Putamen (tissue), 1 donor: ENCODE results near the gene ARHGAP18.

Experiments used
- DNase-seq: peaks from one replicate; pipeline ENCODE4 v3.0.0-alpha.2; 2016; ENCODE audit warnings: low spot score

Gene ARHGAP18

DNA sequence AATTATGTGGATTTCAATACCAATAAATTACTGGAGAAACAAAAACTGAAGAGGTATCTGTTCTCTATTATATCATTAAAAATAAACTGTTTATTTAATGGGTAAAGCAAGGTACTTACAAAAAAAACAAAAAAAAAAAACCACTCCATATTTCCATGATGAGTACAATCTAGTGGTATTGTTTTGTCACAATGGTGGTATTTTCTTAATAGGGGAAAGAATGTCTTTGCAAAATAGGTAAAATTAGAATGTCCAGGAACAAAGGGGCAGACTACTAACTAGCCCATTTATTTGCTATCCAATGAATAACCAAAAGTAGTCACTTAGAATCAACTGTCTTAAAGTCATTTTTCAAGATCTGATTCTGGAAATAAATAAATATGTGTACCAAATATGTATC, 92.0 kb downstream of the ARHGAP18 start:
- DNase-seq, result no peak

DNA sequence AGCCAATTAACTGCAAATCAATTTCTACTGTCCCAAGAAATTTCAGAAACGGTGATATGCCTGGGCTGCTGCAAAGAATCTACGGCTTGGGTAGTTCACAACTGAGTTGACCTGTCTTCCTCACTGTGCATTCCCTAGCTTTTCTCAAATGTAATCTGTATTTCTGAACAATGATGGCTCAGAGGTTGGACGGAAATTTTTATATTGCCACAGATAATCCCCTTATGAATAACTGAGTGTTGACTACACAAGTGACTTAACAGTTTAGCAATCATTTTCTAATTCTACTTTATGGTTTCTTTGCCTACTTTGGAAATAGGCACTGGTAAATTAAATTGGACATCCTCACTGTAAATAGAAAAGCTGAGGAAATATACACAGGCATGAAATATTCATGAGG, 94.5 kb downstream of the ARHGAP18 start:
- no peak for DNase-seq

DNA sequence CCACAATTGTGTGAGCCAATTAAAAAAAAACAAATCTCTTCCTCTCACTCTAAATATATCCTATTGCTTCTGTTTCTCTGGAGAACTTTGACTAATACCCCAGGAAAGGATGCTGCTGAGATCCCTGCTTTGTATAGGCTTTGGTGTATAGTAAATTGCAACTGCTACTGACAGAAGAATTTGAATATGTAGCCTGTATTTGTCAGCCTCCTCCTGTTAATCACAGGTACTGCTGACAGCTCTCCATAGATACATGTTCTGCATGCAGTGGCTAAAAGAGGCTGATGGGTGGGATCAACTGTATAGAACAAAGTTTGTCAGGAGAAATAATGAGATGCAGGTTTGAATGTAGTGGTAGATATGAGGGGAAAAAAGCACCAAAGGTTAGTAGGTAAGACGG, 95.0 kb downstream of the ARHGAP18 start:
- DNase-seq, result no peak

DNA sequence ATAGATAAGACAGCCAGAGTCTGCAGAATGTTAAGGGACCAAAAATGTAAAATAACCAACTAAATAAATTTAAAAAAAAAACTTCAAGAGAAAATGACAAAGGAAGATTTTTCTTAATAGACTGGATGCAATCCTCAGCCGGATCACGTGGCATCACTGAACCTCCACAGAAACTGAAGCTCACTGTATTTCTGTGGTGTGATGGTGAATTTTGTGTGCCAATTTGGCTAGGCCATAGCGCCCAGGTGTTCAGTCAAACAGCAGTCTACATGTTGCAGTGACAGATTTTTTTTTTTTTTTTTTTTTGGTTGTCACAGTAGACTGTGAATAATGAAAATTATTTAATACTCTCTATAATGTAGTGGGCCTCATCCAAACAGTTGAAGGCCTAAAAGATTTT, 95.5 kb downstream of the ARHGAP18 start:
- no peak for DNase-seq

DNA sequence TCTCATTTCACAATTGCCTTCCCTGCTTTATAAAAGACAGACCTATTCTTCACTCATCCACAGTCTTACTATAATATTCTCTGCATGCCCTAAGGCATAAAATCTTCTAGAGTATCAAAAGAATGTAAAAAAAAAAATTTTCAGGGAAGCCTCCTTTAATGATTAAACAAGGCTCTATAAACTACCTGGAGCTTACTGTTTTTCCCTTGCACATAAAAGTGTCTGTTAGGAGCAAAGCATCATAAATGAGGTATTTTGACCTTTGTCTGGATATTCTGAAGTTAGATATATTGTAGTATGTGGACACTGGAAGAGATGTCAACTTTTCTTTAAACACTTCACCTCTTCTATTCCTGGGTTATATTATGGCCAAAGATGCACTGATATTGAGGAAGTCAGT, 97.5 kb downstream of the ARHGAP18 start:
- DNase-seq, result no peak

DNA sequence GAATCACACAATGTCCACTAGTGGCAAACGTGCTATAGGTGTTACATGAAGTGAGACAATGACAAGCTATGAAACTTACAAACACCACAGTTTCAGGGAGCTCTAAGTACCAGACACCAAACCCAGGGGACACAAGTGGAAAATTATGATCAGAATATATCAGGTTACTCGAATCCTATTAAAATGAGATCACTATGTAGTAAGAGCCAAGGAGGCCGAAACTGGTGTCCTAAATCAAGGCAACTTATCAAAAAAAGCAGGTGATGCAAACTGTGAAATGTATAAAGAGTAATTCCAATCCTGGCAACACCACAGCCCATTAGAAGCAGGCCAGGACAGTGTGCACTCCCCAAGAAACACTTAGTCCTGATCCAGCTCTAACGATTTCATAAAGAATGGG, 100.3 kb downstream of the ARHGAP18 start:
- no peak for DNase-seq

DNA sequence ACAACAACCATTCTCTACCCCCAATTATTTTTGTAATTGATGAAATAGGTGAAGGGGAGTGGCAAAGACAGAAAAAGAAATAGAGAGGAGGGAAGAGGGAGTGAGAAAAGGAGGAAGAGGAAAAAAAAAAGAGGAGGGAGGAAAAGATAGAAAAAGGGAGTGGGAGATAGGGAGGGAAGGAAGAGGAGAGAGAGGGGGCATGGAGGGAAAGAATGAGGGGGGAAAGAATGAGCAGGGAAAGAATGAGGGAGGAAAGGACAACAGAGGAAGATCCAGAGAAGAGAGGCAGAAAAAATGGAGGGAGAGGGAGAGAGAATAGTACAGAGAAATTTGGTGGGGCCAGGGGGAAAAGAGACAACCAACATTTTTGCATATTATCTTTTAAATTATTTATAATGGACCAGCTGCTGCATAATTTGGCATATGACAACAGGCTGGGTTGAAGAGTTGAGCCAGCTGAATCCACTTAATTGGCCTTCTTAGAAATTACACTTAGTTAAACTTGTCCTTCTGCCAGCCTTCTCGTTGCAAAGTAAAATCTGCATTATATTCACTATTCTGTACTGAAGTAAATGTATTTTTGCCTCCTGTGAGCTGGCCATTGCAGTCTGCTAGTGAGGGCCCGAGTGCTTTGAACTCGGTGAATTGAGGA, 101.0 kb downstream of the ARHGAP18 start:
- no peak for DNase-seq

DNA sequence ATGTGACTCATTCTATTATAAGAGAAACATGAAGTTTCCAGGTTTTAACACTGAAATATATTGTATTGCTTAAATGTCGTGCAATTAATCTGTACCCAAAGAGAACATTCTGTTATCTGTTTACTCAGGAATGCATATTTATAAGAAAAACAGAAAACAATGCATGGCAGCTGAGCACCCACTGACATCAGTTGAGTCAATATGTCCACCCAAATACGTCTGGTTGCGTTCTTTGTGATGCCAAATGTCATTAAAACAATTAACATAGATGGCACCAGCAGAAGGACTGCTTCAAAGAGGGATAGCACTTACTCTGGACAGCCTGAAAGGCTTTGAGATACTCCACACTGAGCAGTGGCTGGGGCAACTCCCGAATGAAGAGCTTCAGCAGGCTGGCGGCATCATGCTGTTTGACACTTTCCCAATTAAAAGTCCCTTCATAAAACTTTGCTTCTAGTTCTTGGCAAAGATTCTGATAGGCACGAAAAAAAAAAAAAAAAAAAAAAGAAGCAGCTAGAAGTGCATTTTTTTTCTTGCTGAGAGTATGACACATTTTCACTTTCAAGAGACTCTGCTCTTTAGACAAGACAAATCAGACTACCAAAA, 102.3 kb downstream of the ARHGAP18 start:
- no peak for DNase-seq

DNA sequence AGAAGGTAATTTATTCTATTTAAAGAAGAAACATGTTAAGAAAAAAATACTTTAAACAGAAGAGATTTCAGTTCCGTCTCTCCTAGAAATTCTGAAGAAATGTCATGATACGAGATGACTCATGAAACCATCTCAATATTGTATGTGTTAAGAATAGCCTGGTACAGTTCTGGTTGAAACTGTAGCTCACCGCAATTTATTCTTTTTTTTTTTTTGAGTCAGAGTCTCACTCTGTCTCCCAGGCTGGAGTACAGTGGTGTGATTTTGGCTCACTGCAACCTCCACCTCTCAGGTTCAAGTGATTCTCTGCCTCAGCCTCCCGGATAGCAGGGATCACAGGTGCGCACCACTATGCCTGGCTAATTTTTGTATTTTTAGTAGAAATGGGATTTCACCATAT, 103.3 kb downstream of the ARHGAP18 start:
- DNase-seq, result no peak

DNA sequence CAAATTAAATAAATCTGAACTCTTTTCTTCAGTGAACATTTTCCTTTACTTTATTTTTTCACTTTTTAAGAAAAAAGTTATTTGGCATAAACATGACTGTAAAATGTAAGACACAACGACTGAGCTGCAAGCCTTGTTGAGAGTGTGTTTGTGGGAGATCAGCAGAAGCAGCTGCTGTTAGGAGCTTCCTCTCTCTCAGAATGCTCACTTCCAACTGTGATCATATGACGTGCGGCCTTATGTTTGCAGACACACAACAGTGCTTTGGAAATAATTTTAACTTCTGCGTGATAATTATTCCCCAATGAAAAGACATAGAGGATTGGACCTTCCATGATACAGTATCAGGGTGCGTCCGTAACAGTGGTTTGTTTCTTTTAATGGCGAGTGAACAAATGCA, 104.0 kb downstream of the ARHGAP18 start:
- DNase-seq, result no peak

DNA sequence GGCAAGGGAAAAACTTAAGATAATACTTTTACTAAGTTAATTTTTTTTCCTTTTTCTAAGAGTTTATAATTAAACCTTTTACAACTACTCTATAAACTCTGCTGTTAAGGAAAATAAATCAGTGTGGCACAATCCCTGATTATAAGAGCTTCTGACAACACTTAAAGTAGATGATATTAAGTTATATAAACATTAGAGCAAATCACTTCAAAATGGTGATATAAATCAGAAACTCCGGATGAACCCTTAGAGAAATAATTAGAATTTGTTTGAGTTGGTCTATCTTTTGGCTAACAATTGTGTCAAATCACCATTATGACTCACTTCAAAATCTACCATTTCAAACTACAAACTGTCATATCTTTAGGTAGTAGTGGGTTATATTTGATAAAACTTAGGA, 104.9 kb downstream of the ARHGAP18 start:
- no peak for DNase-seq

DNA sequence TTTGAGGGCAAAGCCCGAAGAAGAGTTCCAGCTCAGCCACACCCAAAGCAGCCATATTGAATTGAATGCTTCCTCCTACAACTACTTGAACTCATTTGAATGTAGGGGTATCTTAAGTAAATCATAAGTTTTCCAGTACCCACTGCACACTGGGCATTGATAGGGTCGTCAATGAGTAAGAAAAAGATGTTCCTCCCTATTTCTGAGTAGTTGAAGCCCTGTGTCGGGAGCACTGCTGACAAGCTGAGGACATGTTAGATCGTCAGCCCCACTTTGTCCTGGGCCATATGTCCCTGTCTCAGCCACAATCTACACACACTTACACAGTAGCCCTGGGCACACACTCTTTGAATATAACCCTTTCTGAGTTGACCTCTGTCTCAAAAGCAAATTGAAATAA, 105.7 kb downstream of the ARHGAP18 start:
- DNase-seq, result no peak

DNA sequence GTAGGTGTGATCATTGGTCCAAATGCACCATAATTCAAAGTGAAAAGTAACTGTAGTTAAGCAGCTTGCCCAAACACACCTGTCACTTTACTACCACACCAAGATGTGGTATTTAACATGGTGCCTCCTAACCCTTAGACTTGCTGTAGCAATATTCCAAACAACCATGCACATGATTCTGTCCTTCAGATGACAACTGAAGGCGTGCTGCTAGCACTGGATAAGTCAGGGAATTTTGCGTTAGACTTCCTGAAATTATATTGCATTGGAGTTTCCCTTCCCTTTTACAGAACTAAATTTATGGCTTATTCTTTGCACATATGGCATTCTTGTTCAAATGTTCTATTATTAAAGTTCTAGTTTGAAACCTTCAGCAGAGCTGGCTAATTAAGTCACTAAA, 106.2 kb downstream of the ARHGAP18 start:
- no peak for DNase-seq

DNA sequence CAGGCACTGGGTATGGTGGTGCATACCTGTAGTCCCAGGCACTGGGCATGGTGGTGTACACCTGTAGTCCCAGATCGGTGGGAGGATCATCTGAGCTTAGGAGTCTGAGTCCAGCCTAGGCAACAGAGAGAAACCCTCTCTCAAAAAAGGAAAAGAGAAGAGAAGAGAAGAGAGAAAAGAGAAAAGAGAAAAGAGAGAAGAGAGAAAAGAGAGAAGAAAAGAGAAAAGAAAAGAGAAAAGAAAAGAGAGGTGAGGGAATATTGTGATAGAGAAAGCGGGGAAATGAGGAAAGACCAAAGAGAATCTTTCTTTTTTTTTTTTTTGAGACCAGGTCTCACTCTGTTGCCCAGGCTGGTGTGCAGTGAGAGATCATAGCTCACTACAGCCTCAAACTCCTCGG, 108.7 kb downstream of the ARHGAP18 start:
- no peak for DNase-seq

DNA sequence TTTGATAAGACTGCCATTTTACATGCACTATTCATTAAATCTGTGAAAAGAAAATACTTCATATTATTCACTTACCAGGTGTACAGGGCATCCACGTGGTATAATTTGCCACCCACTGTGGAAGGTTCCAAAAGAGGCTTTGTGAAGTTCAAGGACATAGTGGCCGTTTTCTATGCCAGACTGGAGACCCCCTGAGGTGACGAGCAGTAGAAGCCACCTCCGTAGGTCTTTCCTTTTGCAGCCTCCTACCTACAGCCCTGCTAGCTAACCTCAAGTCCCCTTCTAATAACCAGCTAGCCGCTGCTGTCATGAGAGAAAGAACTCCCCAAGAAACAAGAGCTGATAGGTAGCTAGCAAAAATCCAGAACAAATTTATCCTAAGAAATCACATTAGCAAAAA, 110.5 kb downstream of the ARHGAP18 start:
- DNase-seq, result no peak

DNA sequence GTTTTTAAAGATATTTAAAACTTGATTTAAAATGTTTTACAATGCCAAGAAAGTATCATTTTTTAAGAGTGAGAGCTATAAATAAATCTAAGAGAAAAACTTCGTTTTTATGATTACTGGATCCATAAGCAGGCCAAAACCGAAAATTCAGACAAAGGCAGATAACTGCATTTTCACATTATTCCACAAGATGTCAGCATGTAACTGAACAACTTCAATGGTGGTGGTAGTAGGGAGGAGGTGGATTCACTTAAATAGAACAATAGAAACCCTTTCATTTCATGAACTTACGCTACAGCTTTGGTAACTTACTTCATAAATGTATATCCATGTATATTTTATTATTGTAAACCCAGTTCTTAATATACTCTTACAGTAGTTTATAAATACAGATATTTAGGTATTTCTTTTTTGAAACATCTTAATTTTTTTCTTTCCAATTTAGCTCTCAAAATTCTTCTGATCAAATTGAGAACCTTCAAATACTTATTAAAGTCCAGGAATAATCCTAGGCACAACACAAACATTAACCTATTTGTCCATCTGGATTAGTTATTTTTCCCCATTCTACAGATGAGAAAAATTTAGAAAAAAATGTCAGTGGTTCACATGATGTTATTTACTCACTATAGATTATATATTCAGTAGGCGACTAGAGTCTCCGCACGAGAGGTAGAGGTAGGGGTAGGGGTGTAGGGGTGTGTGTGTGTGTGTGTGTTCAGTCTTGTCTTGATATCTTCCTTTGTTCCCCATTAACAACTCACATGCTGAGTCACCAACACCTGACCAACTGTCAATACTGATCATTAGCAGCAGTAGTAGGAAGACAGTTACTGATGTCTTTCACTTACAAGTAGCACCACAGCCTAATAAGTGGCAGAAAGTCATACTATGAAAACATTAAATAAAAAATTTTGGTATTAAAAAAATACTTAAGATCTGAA, 111.5 kb downstream of the ARHGAP18 start:
- DNase-seq, result peak; percentile 75

DNA sequence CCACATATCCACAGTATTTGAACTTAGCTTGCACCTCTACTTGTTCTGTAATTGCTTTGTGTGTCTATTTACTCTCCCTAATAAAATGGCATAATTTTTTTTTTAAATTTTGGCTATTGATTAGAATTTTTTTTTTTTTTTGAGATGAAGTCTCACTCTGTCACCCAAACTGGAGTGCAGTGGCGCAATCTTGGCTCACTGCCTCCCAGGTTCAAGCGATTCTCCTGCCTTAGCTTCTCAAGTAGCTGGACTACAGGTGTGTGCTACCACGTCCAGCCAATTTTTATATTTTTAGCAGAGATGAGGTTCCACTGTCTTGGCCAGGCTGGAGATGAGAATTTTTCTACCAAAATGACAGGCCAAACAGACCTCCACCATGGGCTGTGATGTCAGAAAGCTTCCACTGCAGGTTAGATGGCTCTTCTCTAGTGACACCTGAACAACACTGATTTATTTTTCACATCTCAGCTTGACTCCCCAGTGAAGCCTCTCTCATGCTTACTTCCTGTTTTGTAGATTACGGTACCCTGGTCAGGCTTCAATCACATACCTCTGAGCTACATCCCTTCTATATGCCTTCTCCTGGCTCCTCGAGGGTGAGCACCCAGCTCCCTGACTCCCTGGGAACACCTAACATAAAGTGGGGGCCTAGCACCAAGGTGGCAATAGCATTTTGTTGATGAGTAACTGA, 112.8 kb downstream of the ARHGAP18 start:
- no peak for DNase-seq

DNA sequence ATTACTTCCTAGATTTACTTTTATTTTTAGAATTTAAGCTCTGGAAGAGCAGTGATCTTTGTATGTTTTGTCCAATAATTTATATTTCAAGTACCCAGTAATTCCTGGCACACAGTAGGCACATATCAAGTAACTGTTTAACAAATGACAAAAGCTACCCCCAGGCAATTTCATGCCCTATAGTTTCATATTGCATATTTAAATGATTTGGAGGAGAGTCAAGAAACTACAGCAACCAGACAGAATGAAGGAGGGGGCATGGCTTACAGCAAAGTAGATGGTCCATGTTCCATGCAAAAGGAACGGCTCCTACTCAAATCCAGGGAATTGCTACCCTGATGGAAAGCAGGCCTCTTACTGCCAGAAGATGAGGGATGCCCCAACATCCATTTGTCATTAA, 113.5 kb downstream of the ARHGAP18 start:
- no peak for DNase-seq

DNA sequence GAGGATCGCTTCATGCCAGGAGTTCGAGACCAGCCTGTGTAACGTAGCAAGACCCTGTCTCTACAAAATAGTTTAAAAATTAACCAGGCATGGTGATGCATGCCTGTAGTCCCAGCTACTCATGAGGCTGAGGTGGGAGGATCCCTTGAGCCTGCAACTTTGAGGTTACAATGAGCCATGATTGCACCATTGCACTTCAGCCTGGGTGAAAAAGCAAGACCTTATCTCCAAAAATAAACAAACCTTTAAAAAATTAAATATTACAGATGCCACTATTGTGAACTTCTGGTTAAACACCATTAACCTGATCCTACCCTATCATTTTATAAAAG, 116.8 kb downstream of the ARHGAP18 start:
- DNase-seq, result no peak

DNA sequence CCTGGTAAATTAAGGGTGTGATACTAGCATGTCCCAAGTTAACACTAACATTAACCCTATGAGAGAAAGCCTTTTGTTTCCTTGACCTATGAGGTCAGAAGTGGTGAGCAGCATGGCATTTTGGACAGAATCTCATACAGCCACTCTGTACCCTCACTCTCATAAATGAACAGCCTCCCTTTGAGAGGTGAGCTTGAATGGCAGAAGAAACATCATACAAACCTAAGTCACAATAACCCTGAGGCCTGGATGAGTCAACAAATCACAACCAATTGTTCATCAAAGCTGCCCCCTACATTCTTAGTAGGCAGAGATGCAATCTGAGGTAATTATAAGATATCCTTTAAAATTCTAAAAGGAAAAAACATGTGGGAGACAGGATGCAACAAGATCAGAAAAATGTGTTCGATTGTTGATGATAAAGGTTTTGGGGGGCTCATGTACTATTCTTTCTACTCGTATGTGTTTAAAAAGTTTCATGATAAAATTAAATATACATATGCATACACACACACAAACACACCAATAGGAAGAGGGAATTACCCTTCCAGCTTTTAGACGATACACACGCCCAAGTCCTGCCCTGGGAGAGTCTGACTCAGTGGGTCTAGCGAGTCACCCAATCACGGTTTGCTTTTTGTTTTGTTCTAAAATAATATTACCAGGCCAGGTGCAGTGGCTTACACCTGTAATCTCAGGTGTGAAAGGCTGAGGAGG, 117.3 kb downstream of the ARHGAP18 start:
- no peak for DNase-seq

DNA sequence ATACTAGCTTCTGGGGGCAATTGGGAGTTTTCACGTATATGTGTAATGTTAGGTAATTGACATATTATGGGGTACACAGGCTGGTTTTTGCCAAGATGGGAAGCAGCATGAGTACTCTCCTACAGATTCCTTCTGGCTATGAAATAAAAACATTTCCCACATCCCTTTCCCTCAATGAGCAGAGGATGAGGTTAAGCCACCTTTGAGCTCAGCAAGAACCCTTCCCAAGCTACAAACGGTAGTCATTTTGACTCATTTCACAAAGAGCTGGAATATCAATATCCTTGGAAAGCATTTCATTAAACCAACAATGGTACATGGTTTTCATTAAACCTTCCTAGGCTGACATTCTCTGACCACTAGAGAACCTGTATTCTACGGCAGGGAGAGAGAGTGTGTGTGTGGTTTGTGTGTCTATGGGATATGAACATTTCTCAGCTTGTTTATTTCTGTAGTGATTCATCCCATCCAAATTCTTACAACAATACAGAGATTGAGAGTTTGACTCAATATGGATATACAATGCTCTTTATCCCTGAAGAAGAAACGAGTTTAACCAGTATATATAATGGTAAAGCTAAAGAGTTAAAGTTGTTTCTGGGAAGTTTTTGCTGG, 119.5 kb downstream of the ARHGAP18 start:
- no peak for DNase-seq

DNA sequence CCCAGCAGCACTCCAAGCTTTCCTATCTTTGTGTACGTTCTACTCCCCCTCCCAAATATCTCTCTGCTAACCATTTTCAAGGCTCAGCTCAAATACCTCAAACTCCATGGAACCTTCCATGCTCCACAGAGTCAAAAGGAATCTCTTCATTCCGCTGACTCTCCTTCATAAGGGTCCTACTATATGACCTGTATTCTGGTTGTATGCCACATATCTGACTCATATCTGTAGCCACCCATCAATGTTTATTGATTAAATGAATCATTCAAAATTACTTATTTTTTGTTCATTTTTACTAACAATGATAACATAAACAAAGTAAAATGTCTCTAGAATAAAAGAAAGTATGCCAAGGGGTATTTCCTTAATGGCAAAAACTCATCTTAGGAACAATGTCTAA, 123.2 kb downstream of the ARHGAP18 start:
- DNase-seq, result no peak
